Panc1 (cell line): ENCODE data around the gene NUMB. TPM values are rescaled to one million over a fixed set of nuclear protein-coding genes. Genes with fewer than 3 reads are reported as not detected.

Experiments
- ATAC-seq: fragments of 200-7000 bp; cut with Tn5 transposase; 2 replicates; pipeline ENCODE4 v1.9.1; 2020; ENCODE audit warnings: mild to moderate bottlenecking, moderate library complexity
- BruUV-seq: library from RNA; stranded (reverse); fragments of 400-500 nt; replicated peaks from 2 replicates; lab custom pipeline; 2021; lab: Mats Ljungman, UMichigan
- CTCF ChIA-PET: fragments of 300-600 bp; sonication (Branson Sonifier 250); formaldehyde crosslinking; loops from one replicate; lab custom pipeline; 2022; ENCODE audit warnings: antibody characterized with exemption; lab: Charles Lee
- POLR2A ChIA-PET: fragments of 300-600 bp; sonication (Branson Sonifier 250); formaldehyde crosslinking; loops from one replicate; lab custom pipeline; 2022; ENCODE audit warnings: antibody characterized with exemption; lab: Charles Lee
- DNase-seq: peaks from one replicate; pipeline ENCODE4 v3.0.0-alpha.2; 2010; ENCODE audit warnings: low read depth, low spot score
- H3K27ac ChIP-seq: 2 replicates; pipeline ENCODE4 v1.5.1; 2011; ENCODE audit warnings: mild to moderate bottlenecking, low read length, inconsistent platforms
- H3K27me3 ChIP-seq: fragments of 200-500 bp; sonication (Bioruptor generic); 2 replicates; pipeline ENCODE4 v1.6.0; 2014; ENCODE audit warnings: low read length, inconsistent platforms; ENCODE audit not compliant: control insufficient read depth, insufficient read depth
- H3K36me3 ChIP-seq: fragments of 200-500 bp; sonication (Bioruptor generic); 2 replicates; pipeline ENCODE4 v1.5.1; 2014; ENCODE audit warnings: inconsistent platforms, mild to moderate bottlenecking, low read length, moderate library complexity; ENCODE audit not compliant: control insufficient read depth, insufficient read depth
- H3K4me1 ChIP-seq: 2 replicates; pipeline ENCODE4 v1.5.1; 2011; ENCODE audit warnings: inconsistent platforms, mild to moderate bottlenecking, low read length, moderate library complexity; ENCODE audit not compliant: control insufficient read depth, insufficient read depth
- H3K4me3 ChIP-seq, 2 experiments: 2 replicates each; pipeline ENCODE4 v1.5.1; 2011 to 2012; ENCODE audit warnings: low read depth in 2 of 2, low read length in 2 of 2, mild to moderate bottlenecking in 2 of 2, inconsistent platforms in 1 of 2, moderate library complexity in 1 of 2
- H3K9me3 ChIP-seq: fragments of 200-500 bp; sonication (Bioruptor generic); 2 replicates; pipeline ENCODE4 v1.5.1; 2014; ENCODE audit warnings: low read depth, mild to moderate bottlenecking, inconsistent platforms, low read length, moderate library complexity; ENCODE audit not compliant: control insufficient read depth, insufficient read depth
- CTCF ChIP-seq: fragments of 450-650 bp; IDR thresholded peaks from 2 replicates; pipeline ENCODE4 v1.5.1; 2017; ENCODE audit warnings: mild to moderate bottlenecking
- POLR2AphosphoS5 ChIP-seq: IDR thresholded peaks from 2 replicates; pipeline ENCODE4 v1.6.1; 2012; ENCODE audit warnings: mild to moderate bottlenecking, low read depth, low read length, moderate library complexity
- REST ChIP-seq, 2 experiments: IDR thresholded peaks; 2 replicates each; pipeline ENCODE4 v1.6.1; 2011 to 2012; ENCODE audit warnings: low read depth in 2 of 2, control low read depth in 1 of 2, low read length in 1 of 2, mild to moderate bottlenecking in 1 of 2, moderate library complexity in 1 of 2; ENCODE audit not compliant: insufficient read depth in 1 of 2
- SIN3A ChIP-seq: IDR thresholded peaks from 2 replicates; pipeline ENCODE4 v1.6.1; 2012; ENCODE audit warnings: low read depth, mild to moderate bottlenecking, low read length, moderate library complexity, borderline replicate concordance; ENCODE audit not compliant: insufficient read depth
- TCF7L2 ChIP-seq: IDR thresholded peaks from 2 replicates; pipeline ENCODE4 v1.6.1; 2011; ENCODE audit warnings: mild to moderate bottlenecking, low read depth, low read length, inconsistent platforms
- in situ Hi-C: cut with HindIII; loops from 2 replicates; pipeline ENCODE4 v1.10.0; 2016; ENCODE audit warnings: low sequenced_read_pairs, low pct_unique_long_range_greater_than_20kb
- intact Hi-C: fragments of 100-400 bp; cut with micrococcal nuclease; formaldehyde crosslinking; loops from one replicate; pipeline ENCODE4 v1.10.0; 2022; ENCODE audit not compliant: unreplicated experiment
- total RNA-seq: library from RNA; stranded (reverse); gene quantifications from one replicate; pipeline ENCODE4 v1.2.1, GENCODE V29; 2021; ENCODE audit not compliant: unreplicated experiment

NUMB gene
- total RNA-seq, 1 experiment from 2014 or later: 51.5 TPM

- TF ChIP-seq REST (IDR thresholded peaks at IDR 0.05; ENCODE audit: insufficient read depth in 1 of 2, low read depth in 2 of 2, low read length in 1 of 2): no peak
- TF ChIP-seq SIN3A: no peak
- TF ChIP-seq POLR2AphosphoS5: no peak
- no peak for TF ChIP-seq TCF7L2
- TF ChIP-seq CTCF: no peak
- CTCF ChIA-PET: no interaction called here
- ATAC-seq (no peak), DNase-seq (no peak)
- H3K27ac ChIP-seq: no peak overlapping the region
- in situ Hi-C loops: no loop called here
- H3K4me3 ChIP-seq: no peak overlapping the region
- no TSS peak for BruUV-seq
- no peaks in the 10 kb centered on the region for H3K9me3 ChIP-seq
- POLR2A ChIA-PET: interaction anchor here (0.6 kb wide), 1 partner anchor 14 kb away, joined by 3 read pairs; no protein-coding TSS in a partner anchor
- no peaks in the 10 kb centered on the region; the same call in 1 of the 2 replicates for H3K4me1 ChIP-seq
- intact Hi-C loops: no loop called here
- no peaks in the 10 kb centered on the region for H3K27me3 ChIP-seq
- H3K36me3 ChIP-seq: no peaks in the 10 kb centered on the region
Measured at GRCh38 chr14:73307261-73307660, 151.1 kb downstream of the NUMB start.

- TF ChIP-seq POLR2AphosphoS5 (no peak), TCF7L2 (no peak), CTCF (no peak), REST (IDR thresholded peaks at IDR 0.05; ENCODE audit: insufficient read depth in 1 of 2, low read depth in 2 of 2, low read length in 1 of 2) (no peak), SIN3A (no peak)
- Histone ChIP-seq H3K4me3 (no peak overlapping the region), H3K36me3 (no peaks in the 10 kb centered on the region), H3K27me3 (no peaks in the 10 kb centered on the region), H3K27ac (no peak overlapping the region), H3K4me1 (no peaks in the 10 kb centered on the region), H3K9me3 (no peaks in the 10 kb centered on the region)
- intact Hi-C loops (no loop called here), in situ Hi-C loops (no loop called here)
- DNase-seq (no peak), ATAC-seq (no peak)
- ChIA-PET POLR2A (no interaction called here), CTCF (no interaction called here)
- no TSS peak for BruUV-seq
Measured at GRCh38 chr14:73305499-73305898, 152.8 kb downstream of the NUMB start.
